PC-9 (cell line): ENCODE data around the gene PLEKHG1. TPM values are rescaled to one million over a fixed set of nuclear protein-coding genes. Genes with fewer than 3 reads are reported as not detected.

Experiments used
- BruUV-seq: library from RNA; stranded (reverse); fragments of 400-500 nt; replicated peaks from 2 replicates; lab custom pipeline; 2021; lab: Mats Ljungman, UMichigan
- CTCF ChIA-PET: fragments of 300-600 bp; sonication (Branson Sonifier 250); formaldehyde crosslinking; loops from one replicate; lab custom pipeline; 2022; ENCODE audit warnings: antibody characterized with exemption; lab: Charles Lee
- POLR2A ChIA-PET: fragments of 300-600 bp; sonication (Branson Sonifier 250); formaldehyde crosslinking; loops from one replicate; lab custom pipeline; 2022; ENCODE audit warnings: antibody characterized with exemption; ENCODE audit not compliant: unreplicated experiment; lab: Charles Lee
- DNase-seq, 2 experiments: peaks; one replicate each; pipeline versions ENCODE4 v3.0.0 to v3.0.0-alpha.2; 2015 to 2022; ENCODE audit warnings: mixed read lengths in 1 of 2
- H2AFZ ChIP-seq: fragments of 200-600 bp; sonication (generic); 2 replicates; pipeline ENCODE4 v1.8.1; 2017; ENCODE audit warnings: antibody characterized with exemption
- H3F3A ChIP-seq: fragments of 200-600 bp; sonication (generic); 2 replicates; pipeline ENCODE4 v1.8.1; 2017; ENCODE audit warnings: antibody characterized with exemption, mild to moderate bottlenecking, low read depth; ENCODE audit not compliant: insufficient read depth
- H3K27ac ChIP-seq: fragments of 200-600 bp; sonication (generic); 2 replicates; pipeline ENCODE4 v1.6.1; 2016; ENCODE audit warnings: mixed run types
- H3K27me3 ChIP-seq: fragments of 200-600 bp; sonication (generic); 2 replicates; pipeline ENCODE4 v1.6.1; 2016; ENCODE audit warnings: low read depth, mixed run types; ENCODE audit not compliant: insufficient read depth
- H3K36me3 ChIP-seq: fragments of 200-600 bp; sonication (generic); 2 replicates; pipeline ENCODE4 v1.6.1; 2016; ENCODE audit warnings: low read depth, mixed run types
- H3K4me1 ChIP-seq: fragments of 200-600 bp; sonication (generic); replicated peaks from 2 replicates; pipeline ENCODE4 v1.6.1; 2016; ENCODE audit warnings: mixed run types; ENCODE audit not compliant: insufficient read depth
- H3K4me2 ChIP-seq: fragments of 200-600 bp; sonication (generic); 2 replicates; pipeline ENCODE4 v1.6.1; 2017; ENCODE audit warnings: mixed run types
- H3K4me3 ChIP-seq: fragments of 200-600 bp; sonication (generic); 2 replicates; pipeline ENCODE4 v1.6.1; 2016; ENCODE audit warnings: mixed run types
- H3K79me2 ChIP-seq: fragments of 200-600 bp; sonication (generic); 2 replicates; pipeline ENCODE4 v1.6.1; 2017; ENCODE audit warnings: low read depth, mixed run types
- H3K9me2 ChIP-seq: fragments of 200-600 bp; sonication (generic); 2 replicates; pipeline ENCODE4 v1.8.1; 2017; ENCODE audit warnings: mild to moderate bottlenecking; ENCODE audit not compliant: insufficient read depth
- H3K9me3 ChIP-seq: fragments of 200-600 bp; sonication (generic); 2 replicates; pipeline ENCODE4 v1.8.1; 2016; ENCODE audit warnings: low read depth; ENCODE audit not compliant: insufficient read depth
- H4K20me1 ChIP-seq: fragments of 200-600 bp; sonication (generic); 2 replicates; pipeline ENCODE4 v1.8.1; 2017; ENCODE audit not compliant: insufficient read depth
- EZH2 ChIP-seq: fragments of 200-600 bp; sonication (generic); IDR thresholded peaks from 2 replicates; pipeline ENCODE4 v1.8.0; 2017; ENCODE audit warnings: antibody characterized with exemption, low read depth
- intact Hi-C: fragments of 100-400 bp; cut with micrococcal nuclease; formaldehyde crosslinking; loops from one replicate; pipeline ENCODE4 v1.10.0; 2022; ENCODE audit not compliant: unreplicated experiment
- total RNA-seq: library from RNA; stranded (reverse); gene quantifications from 2 replicates; pipeline ENCODE4 v1.2.3, GENCODE V29; 2021
- TF ChIP-seq, protein P1 (sequence below): fragments of 200-600 bp; sonication (generic); conservative IDR thresholded peaks from 2 replicates; pipeline ENCODE4 v1.6.1; 2017; ENCODE audit warnings: mixed run types, antibody characterized with exemption, mild to moderate bottlenecking, moderate library complexity

The PLEKHG1 gene
- total RNA-seq, 1 experiment from 2014 or later: 8.9 TPM

DNA sequence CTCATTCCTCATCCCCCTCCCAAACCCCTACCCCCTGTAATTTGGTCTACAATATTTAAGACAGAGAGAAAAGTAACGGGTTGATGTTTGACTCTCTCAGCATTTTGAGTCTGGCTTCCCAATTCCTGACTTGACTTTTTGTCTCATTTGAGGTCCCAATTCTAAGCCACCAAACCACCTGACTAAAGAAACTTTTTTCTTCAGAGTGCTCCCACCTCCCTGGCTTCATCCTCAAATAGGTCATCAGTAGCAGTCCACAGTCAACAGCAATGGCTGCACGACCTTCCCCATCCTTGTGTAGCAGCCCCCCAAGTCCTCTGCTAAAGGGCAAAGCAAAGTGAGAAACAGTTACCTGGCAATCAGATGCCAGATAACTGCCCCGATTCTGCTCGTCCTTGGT, 1.8 kb downstream of the PLEKHG1 start:
- Histone ChIP-seq H3K79me2 (peaks cover 31% of the 10 kb centered on the region), H3K27me3 (no peaks in the 10 kb centered on the region), H3K4me1 (peaks cover 8% of the 10 kb centered on the region), H3K9me2 (no peaks in the 10 kb centered on the region), H3F3A (peaks cover 13% of the 10 kb centered on the region; the same call in 1 of the 2 replicates), H3K9me3 (no peaks in the 10 kb centered on the region), H4K20me1 (no peaks in the 10 kb centered on the region), H3K36me3 (no peaks in the 10 kb centered on the region), H3K4me3 (peak overlapping the region; percentile 95), H2AFZ (no peak overlapping the region), H3K27ac (no peak overlapping the region), H3K4me2 (peak overlapping the region; percentile 78)
- CTCF ChIA-PET: no interaction called here
- intact Hi-C loops: no loop called here
- POLR2A ChIA-PET: no interaction called here
- TF ChIP-seq, protein P1, sequence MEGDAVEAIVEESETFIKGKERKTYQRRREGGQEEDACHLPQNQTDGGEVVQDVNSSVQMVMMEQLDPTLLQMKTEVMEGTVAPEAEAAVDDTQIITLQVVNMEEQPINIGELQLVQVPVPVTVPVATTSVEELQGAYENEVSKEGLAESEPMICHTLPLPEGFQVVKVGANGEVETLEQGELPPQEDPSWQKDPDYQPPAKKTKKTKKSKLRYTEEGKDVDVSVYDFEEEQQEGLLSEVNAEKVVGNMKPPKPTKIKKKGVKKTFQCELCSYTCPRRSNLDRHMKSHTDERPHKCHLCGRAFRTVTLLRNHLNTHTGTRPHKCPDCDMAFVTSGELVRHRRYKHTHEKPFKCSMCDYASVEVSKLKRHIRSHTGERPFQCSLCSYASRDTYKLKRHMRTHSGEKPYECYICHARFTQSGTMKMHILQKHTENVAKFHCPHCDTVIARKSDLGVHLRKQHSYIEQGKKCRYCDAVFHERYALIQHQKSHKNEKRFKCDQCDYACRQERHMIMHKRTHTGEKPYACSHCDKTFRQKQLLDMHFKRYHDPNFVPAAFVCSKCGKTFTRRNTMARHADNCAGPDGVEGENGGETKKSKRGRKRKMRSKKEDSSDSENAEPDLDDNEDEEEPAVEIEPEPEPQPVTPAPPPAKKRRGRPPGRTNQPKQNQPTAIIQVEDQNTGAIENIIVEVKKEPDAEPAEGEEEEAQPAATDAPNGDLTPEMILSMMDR: no peak
- no peak for TF ChIP-seq EZH2
- TSS peak; percentile 41 for BruUV-seq
- no peak for DNase-seq

DNA sequence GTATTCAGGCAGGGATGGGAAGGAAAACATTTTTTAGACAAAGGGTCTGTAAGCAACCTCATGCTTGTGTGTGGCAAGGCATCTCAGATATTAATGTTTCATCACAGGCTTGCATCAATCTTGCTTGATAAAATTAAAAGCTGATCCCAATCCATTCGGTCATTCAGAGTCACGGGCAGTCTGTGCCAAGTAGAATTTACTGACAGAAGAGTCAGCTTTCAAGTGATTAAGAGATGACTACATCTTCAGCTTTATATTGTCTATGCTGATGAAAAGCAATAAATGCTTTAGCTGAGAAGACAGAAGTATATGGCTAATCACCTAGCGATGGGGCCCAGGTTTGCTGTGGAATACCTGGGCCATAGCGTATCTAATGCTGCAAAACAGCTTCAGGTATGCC, 3.5 kb downstream of the PLEKHG1 start:
- Histone ChIP-seq H2AFZ (no peak overlapping the region), H3K36me3 (no peaks in the 10 kb centered on the region), H3K4me3 (no peak overlapping the region), H3K27me3 (no peaks in the 10 kb centered on the region), H3K4me2 (no peak overlapping the region), H3K79me2 (peaks cover 32% of the 10 kb centered on the region), H3K4me1 (peaks cover 8% of the 10 kb centered on the region), H3K27ac (no peak overlapping the region), H3K9me3 (no peaks in the 10 kb centered on the region), H3K9me2 (no peaks in the 10 kb centered on the region), H4K20me1 (no peaks in the 10 kb centered on the region), H3F3A (peaks cover 13% of the 10 kb centered on the region; the same call in 1 of the 2 replicates)
- intact Hi-C loops: no loop called here
- ChIA-PET POLR2A (no interaction called here), CTCF (no interaction called here)
- no TSS peak for BruUV-seq
- no peak for TF ChIP-seq EZH2
- TF ChIP-seq, protein P1: no peak
- DNase-seq: no peak

DNA sequence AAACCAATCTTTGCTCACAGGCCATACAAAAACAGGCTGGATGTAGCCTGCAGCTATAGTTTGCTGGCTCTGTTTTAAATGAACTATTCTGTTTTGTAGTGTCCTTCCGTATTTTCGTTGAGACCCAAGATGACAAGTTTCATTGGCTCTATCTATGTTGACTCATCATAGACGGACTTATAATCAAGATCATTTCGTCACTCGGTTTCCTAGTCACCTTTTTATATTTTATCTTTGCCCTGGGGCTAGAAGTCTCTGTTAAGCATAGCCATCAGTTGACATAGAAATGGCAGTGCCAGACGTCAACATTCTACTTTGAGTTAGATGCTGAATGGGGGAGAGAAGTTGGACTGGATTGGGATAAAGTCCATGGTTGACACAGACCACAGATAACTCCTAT, 4.8 kb downstream of the PLEKHG1 start:
- Histone ChIP-seq H2AFZ (no peak overlapping the region), H3K27ac (no peak overlapping the region), H3K4me3 (no peak overlapping the region), H3K4me2 (no peak overlapping the region), H4K20me1 (no peaks in the 10 kb centered on the region), H3K4me1 (peaks cover 8% of the 10 kb centered on the region), H3K36me3 (0 out of 2 replicates have a peak, but pooled peaks cover 6% of the 10 kb centered on the region), H3K9me2 (no peaks in the 10 kb centered on the region), H3F3A (peaks cover under 1% of the 10 kb centered on the region; the same call in 1 of the 2 replicates), H3K27me3 (no peaks in the 10 kb centered on the region), H3K9me3 (0 out of 2 replicates have a peak, but pooled peaks cover 3% of the 10 kb centered on the region), H3K79me2 (peaks cover 32% of the 10 kb centered on the region)
- CTCF ChIA-PET: no interaction called here
- intact Hi-C loops: no loop called here
- no peak for TF ChIP-seq EZH2
- TF ChIP-seq, protein P1: no peak
- no peak for DNase-seq
- no TSS peak for BruUV-seq
- POLR2A ChIA-PET: no interaction called here
